A549 (cell line): ENCODE measurements around the gene SH2B2.

Source experiments
- POLR2A ChIP-seq: IDR thresholded peaks from 2 replicates; pipeline ENCODE4 v1.6.1; 2012; ENCODE audit warnings: mild to moderate bottlenecking, low read length
- RAD21 ChIP-seq, 2 experiments: fragments of >200 bp in 1 of 2; sonication (Bioruptor Twin) in 1 of 2; formaldehyde crosslinking in 1 of 2; IDR thresholded peaks in 1 of 2; conservative IDR thresholded peaks in 1 of 2; 2 replicates in 1 of 2; 3 replicates in 1 of 2; pipeline ENCODE4 v1.6.1; 2012 to 2018; ENCODE audit warnings: inconsistent platforms in 1 of 2
- RNF2 ChIP-seq: fragments of 200-600 bp; sonication (generic); IDR thresholded peaks from 2 replicates; pipeline ENCODE4 v1.6.1; 2016; ENCODE audit warnings: low read depth, mild to moderate bottlenecking, antibody characterized with exemption, moderate library complexity, borderline replicate concordance
- TF ChIP-seq, protein P1 (sequence below): fragments of >200 bp; sonication (Bioruptor Twin); formaldehyde crosslinking; IDR thresholded peaks from 3 replicates; pipeline ENCODE4 v1.5.1; 2016
- TF ChIP-seq, protein P2 (sequence below): fragments of 200-600 bp; sonication (generic); IDR thresholded peaks from 2 replicates; pipeline ENCODE4 v1.6.1; 2016; ENCODE audit warnings: antibody characterized with exemption, mild to moderate bottlenecking, moderate library complexity
- TF ChIP-seq, protein P3 (sequence below): fragments of 450-650 bp; IDR thresholded peaks from 2 replicates; pipeline ENCODE4 v1.6.1; 2014; ENCODE audit warnings: antibody characterized with exemption
- TF ChIP-seq, protein P4 (sequence below): IDR thresholded peaks from 2 replicates; pipeline ENCODE4 v1.6.1; 2012

DNA sequence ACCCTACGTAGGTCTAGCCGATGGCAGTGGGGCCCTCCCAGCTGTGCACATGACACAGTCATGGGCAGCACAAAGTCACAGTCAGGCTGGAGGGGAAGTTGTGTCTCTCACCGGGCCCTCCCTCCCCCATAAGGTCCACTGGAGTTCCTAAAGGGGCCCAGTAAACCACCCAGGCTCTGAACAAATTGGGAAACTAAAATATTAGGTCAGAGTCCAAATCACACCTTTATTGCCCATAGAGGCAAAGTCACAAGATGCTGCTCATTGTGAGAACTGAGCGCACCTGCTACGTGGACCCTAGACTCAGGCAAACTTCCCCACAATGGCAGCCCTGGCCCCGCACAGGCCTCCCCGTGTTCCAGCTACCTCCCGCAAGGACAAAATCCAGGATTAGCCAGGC, 45.2 kb upstream of the SH2B2 start:
- TF ChIP-seq, protein P1, sequence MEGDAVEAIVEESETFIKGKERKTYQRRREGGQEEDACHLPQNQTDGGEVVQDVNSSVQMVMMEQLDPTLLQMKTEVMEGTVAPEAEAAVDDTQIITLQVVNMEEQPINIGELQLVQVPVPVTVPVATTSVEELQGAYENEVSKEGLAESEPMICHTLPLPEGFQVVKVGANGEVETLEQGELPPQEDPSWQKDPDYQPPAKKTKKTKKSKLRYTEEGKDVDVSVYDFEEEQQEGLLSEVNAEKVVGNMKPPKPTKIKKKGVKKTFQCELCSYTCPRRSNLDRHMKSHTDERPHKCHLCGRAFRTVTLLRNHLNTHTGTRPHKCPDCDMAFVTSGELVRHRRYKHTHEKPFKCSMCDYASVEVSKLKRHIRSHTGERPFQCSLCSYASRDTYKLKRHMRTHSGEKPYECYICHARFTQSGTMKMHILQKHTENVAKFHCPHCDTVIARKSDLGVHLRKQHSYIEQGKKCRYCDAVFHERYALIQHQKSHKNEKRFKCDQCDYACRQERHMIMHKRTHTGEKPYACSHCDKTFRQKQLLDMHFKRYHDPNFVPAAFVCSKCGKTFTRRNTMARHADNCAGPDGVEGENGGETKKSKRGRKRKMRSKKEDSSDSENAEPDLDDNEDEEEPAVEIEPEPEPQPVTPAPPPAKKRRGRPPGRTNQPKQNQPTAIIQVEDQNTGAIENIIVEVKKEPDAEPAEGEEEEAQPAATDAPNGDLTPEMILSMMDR: no peak
- TF ChIP-seq POLR2A (no peak), RAD21 (conservative IDR thresholded peaks at IDR 0.05 in 1 of 2, IDR thresholded peaks at IDR 0.05 in 1 of 2) (no peak), RNF2 (no peak)
- TF ChIP-seq, protein P2, sequence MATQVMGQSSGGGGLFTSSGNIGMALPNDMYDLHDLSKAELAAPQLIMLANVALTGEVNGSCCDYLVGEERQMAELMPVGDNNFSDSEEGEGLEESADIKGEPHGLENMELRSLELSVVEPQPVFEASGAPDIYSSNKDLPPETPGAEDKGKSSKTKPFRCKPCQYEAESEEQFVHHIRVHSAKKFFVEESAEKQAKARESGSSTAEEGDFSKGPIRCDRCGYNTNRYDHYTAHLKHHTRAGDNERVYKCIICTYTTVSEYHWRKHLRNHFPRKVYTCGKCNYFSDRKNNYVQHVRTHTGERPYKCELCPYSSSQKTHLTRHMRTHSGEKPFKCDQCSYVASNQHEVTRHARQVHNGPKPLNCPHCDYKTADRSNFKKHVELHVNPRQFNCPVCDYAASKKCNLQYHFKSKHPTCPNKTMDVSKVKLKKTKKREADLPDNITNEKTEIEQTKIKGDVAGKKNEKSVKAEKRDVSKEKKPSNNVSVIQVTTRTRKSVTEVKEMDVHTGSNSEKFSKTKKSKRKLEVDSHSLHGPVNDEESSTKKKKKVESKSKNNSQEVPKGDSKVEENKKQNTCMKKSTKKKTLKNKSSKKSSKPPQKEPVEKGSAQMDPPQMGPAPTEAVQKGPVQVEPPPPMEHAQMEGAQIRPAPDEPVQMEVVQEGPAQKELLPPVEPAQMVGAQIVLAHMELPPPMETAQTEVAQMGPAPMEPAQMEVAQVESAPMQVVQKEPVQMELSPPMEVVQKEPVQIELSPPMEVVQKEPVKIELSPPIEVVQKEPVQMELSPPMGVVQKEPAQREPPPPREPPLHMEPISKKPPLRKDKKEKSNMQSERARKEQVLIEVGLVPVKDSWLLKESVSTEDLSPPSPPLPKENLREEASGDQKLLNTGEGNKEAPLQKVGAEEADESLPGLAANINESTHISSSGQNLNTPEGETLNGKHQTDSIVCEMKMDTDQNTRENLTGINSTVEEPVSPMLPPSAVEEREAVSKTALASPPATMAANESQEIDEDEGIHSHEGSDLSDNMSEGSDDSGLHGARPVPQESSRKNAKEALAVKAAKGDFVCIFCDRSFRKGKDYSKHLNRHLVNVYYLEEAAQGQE: no peak
- TF ChIP-seq, protein P3, sequence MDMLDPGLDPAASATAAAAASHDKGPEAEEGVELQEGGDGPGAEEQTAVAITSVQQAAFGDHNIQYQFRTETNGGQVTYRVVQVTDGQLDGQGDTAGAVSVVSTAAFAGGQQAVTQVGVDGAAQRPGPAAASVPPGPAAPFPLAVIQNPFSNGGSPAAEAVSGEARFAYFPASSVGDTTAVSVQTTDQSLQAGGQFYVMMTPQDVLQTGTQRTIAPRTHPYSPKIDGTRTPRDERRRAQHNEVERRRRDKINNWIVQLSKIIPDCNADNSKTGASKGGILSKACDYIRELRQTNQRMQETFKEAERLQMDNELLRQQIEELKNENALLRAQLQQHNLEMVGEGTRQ: no peak
- TF ChIP-seq, protein P4, sequence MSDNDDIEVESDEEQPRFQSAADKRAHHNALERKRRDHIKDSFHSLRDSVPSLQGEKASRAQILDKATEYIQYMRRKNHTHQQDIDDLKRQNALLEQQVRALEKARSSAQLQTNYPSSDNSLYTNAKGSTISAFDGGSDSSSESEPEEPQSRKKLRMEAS: no peak
